ENCODE results near the gene PRKCH. TPM values are rescaled to one million over a fixed set of nuclear protein-coding genes. Genes with fewer than 3 reads are reported as not detected.

Gene PRKCH
- total RNA-seq, 1 donor from 2014 or later, result 18.4 TPM

GRCh38 chr14:61513986-61514830, 192.8 kb downstream of the PRKCH start:
- intact Hi-C loops (cut with micrococcal nuclease), result no loop called here
- DNase-seq, result no peak
- no peaks in the 10 kb centered on the region for H3K9me3 ChIP-seq (replicated peaks)
- peak overlapping the region; percentile 16 for H3K27ac ChIP-seq (replicated peaks)
- no peak for TF ChIP-seq CTCF (IDR thresholded peaks at IDR 0.05; ENCODE audit: borderline replicate concordance)
- H3K36me3 ChIP-seq, result no peaks in the 10 kb centered on the region
- no peak overlapping the region for H3K4me3 ChIP-seq
- peaks cover 69% of the 10 kb centered on the region for H3K4me1 ChIP-seq
- no peaks in the 10 kb centered on the region for H3K27me3 ChIP-seq (ENCODE audit: low read depth)

- Histone ChIP-seq H3K4me3 (no peak overlapping the region), H3K27me3 (ENCODE audit: low read depth) (no peaks in the 10 kb centered on the region), H3K4me1 (peaks cover 69% of the 10 kb centered on the region), H3K9me3 (replicated peaks) (no peaks in the 10 kb centered on the region), H3K36me3 (no peaks in the 10 kb centered on the region), H3K27ac (replicated peaks) (peak overlapping the region; percentile 74)
- TF ChIP-seq CTCF (IDR thresholded peaks at IDR 0.05; ENCODE audit: borderline replicate concordance), result no peak
- intact Hi-C loops (cut with micrococcal nuclease), result no loop called here
- DNase-seq, result no peak
These were observed 193.5 kb downstream of the PRKCH start for GRCh38 chr14:61514927-61515326.

- H3K4me1 ChIP-seq, result peaks cover 69% of the 10 kb centered on the region
These were observed 194.2 kb downstream of the PRKCH start for GRCh38 chr14:61515436-61516117.

GRCh38 chr14:61516118-61516743, 194.9 kb downstream of the PRKCH start:
- Histone ChIP-seq H3K27ac (replicated peaks) (peak overlapping the region; percentile 74), H3K4me3 (no peak overlapping the region), H3K36me3 (no peaks in the 10 kb centered on the region), H3K27me3 (ENCODE audit: low read depth) (no peaks in the 10 kb centered on the region), H3K4me1 (peaks cover 66% of the 10 kb centered on the region), H3K9me3 (replicated peaks) (no peaks in the 10 kb centered on the region)
- intact Hi-C loops (cut with micrococcal nuclease), result no loop called here
- no peak for TF ChIP-seq CTCF (IDR thresholded peaks at IDR 0.05; ENCODE audit: borderline replicate concordance)
- no peak for DNase-seq

More at GRCh38 chr14:61515436-61516117, 194.2 kb downstream of the PRKCH start:
- no peaks in the 10 kb centered on the region for H3K9me3 ChIP-seq (replicated peaks)
- no peaks in the 10 kb centered on the region for H3K36me3 ChIP-seq
- H3K4me3 ChIP-seq, result no peak overlapping the region
- DNase-seq, result no peak
- peak overlapping the region; percentile 74 for H3K27ac ChIP-seq (replicated peaks)
- no peaks in the 10 kb centered on the region for H3K27me3 ChIP-seq (ENCODE audit: low read depth)
- intact Hi-C loops (cut with micrococcal nuclease), result no loop called here
- TF ChIP-seq CTCF (IDR thresholded peaks at IDR 0.05; ENCODE audit: borderline replicate concordance), result no peak

- Histone ChIP-seq H3K4me1 (peaks cover 57% of the 10 kb centered on the region), H3K27ac (replicated peaks) (peak overlapping the region; percentile 74), H3K36me3 (no peaks in the 10 kb centered on the region), H3K9me3 (replicated peaks) (no peaks in the 10 kb centered on the region), H3K4me3 (no peak overlapping the region), H3K27me3 (ENCODE audit: low read depth) (no peaks in the 10 kb centered on the region)
- TF ChIP-seq CTCF (IDR thresholded peaks at IDR 0.05; ENCODE audit: borderline replicate concordance), result no peak
- intact Hi-C loops (cut with micrococcal nuclease), result no loop called here
- no peak for DNase-seq
These were observed 195.7 kb downstream of the PRKCH start for GRCh38 chr14:61516964-61517653.

Measured in left ventricle myocardium inferior (tissue), 1 donor.